Measurements from ENCODE around the gene HNRNPH1. TPM values are rescaled to one million over a fixed set of nuclear protein-coding genes. Genes with fewer than 3 reads are reported as not detected.

The HNRNPH1 gene
- total RNA-seq, 1 donor from 2014 or later, result 964 TPM

DNA sequence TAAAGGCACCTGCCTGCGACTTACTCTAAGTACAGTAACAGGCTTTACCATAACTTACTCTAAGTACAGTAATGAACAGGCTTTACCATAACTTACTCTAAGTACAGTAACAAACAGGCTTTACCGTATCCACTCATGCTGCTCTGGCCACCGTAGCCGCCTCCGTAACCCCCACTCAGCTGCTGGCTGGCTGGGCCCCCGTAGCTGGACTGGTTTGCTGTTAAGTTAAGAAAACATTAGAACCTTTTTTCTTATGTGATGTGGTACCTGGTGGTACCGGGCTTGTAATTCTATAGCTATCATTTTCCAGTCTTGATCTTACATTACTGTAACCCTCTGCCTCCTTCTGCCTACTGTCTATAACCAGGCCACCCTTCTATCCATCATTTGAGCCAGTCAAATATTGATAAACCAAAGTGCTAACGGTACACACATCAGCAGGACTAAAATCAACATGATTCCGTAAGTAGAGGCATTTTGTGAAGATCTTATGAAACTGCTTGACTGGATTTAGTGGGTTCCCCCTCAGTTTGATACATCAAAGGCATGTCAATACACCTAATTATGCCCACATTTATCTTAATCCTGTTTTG, 7.4 kb downstream of the HNRNPH1 start:
- intact Hi-C loops (cut with micrococcal nuclease), result no loop called here
- DNase-seq, result no peak
- H3K4me3 Mint-ChIP-seq, result no peak overlapping the region
- H3K27me3 Mint-ChIP-seq, result no peaks in the 10 kb centered on the region
- peak overlapping the region; percentile 2 for H3K27ac Mint-ChIP-seq
- H3K36me3 Mint-ChIP-seq (ENCODE audit: low read depth), result peaks cover 81% of the 10 kb centered on the region
- no peaks in the 10 kb centered on the region for H3K9me3 Mint-ChIP-seq
- H3K4me1 Mint-ChIP-seq, result peaks cover 52% of the 10 kb centered on the region

DNA sequence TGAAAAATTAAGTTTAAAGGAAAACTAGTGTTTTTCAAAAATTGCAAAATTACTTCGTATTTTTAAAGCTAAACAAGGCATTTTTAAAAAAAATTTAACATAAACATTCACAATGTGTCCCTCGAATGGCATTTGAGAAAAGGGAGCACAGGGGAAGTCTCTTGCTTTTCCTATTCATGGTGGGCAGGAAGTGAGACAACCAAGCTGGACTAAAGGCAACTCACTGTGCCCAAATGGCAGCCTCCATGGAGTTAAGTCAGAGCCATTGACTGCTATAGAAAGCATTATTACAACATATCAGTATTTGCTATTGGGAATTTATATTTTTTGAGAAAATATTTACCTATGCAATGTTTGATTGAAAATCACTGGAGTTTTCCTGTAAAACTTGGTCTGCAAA, 8.3 kb downstream of the HNRNPH1 start:
- Mint-ChIP-seq H3K4me3 (no peak overlapping the region), H3K27me3 (no peaks in the 10 kb centered on the region), H3K9me3 (no peaks in the 10 kb centered on the region), H3K36me3 (ENCODE audit: low read depth) (peaks cover 80% of the 10 kb centered on the region), H3K4me1 (peaks cover 51% of the 10 kb centered on the region), H3K27ac (no peak overlapping the region)
- intact Hi-C loops (cut with micrococcal nuclease), result no loop called here
- no peak for DNase-seq

DNA sequence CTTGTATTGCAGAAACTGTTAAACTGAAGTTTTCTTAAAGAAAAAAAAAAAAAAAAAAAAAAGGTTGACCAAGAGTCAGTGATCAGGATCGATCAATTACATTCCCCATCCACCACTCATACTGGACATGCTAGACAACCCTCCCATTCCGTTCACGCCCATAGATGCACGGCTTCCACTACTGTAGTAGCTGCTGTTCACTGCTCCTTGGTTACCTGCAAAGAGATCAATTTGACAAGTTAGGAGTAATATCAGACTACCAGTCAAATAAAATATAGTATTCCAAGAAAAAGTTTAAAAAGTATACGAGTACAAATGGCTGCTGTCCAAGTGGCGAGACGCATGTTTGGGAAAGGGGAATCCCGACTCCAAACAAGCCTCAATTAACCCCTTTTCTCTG, 8.7 kb downstream of the HNRNPH1 start:
- intact Hi-C loops (cut with micrococcal nuclease), result no loop called here
- Mint-ChIP-seq H3K4me1 (peaks cover 52% of the 10 kb centered on the region), H3K36me3 (ENCODE audit: low read depth) (peaks cover 80% of the 10 kb centered on the region), H3K27me3 (no peaks in the 10 kb centered on the region), H3K9me3 (no peaks in the 10 kb centered on the region), H3K4me3 (no peak overlapping the region), H3K27ac (peak overlapping the region; percentile 65)
- no peak for DNase-seq

DNA sequence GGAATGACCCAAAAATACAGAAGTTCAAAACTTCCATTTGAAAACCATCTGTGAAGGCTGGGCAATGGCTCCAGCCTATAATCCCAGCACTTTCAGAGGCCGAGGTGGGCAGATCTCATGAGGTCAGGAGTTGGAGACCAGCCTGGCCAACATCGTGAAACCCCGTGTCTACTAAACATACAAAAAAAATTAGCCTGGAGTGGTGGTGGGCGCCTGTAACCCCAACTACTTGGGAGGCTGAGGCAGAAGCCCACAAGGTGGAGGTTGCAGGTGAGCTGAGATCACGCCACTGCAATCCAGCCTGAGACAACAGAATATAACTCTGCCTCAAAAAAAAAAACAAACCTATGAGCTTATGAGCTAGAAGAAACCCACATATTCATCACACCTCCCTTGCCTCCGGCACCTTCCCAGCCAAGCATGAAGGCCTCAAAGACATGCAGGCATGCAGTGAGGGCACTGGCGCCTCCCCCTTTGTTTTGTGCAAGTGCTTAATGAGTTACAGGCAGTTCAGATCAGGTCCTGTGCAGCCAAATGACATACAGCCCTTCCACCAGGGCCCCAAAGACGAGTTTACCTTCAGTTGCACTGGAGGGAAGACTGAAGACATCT, 9.9 kb downstream of the HNRNPH1 start:
- Mint-ChIP-seq H3K4me3 (no peak overlapping the region), H3K9me3 (no peaks in the 10 kb centered on the region), H3K27ac (no peak overlapping the region), H3K36me3 (ENCODE audit: low read depth) (peaks cover 82% of the 10 kb centered on the region), H3K4me1 (peaks cover 56% of the 10 kb centered on the region), H3K27me3 (no peaks in the 10 kb centered on the region)
- no peak for DNase-seq
- intact Hi-C loops (cut with micrococcal nuclease), result no loop called here

DNA sequence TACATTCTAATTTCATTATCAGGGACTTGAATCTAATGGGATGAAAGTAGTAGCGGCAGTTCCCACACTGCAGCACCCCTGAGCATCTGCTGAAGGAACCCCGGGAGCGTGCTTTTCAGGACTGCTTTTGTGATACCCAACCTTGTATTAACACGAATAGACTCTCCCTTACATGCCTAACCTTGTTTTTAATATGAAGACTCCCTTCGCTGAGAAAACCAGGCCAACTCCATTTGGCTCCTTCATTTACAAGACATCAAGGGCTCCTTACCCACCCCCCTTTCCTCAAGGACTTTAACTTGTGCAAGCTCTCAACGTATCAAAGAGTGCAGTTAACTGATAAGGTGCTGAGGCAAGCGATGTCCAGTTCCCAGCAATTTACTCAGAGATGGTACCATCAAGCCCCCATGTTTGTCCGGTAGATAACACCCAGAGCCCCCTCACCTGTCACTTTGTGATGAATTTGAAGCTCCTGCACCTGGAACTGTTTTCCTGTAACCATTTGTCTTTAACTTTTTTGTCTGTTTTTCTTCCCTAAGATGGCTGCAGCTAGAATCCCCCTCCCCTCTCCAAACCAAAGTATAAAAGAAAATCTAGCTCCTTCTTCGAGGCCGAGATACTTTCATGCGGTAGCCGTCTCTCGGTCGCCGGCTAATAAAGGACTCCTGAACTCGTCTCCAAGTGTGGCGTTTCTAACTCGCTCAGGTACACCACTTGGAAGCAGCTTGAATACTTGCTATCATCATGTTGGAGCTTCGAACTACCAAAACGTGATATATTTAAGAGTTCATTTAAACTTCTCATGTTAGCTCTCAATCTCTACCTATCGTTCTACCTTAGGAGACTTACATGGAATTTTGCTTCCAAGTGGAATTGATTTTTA, 10.7 kb downstream of the HNRNPH1 start:
- intact Hi-C loops (cut with micrococcal nuclease), result no loop called here
- H3K4me1 Mint-ChIP-seq, result peaks cover 60% of the 10 kb centered on the region

DNA sequence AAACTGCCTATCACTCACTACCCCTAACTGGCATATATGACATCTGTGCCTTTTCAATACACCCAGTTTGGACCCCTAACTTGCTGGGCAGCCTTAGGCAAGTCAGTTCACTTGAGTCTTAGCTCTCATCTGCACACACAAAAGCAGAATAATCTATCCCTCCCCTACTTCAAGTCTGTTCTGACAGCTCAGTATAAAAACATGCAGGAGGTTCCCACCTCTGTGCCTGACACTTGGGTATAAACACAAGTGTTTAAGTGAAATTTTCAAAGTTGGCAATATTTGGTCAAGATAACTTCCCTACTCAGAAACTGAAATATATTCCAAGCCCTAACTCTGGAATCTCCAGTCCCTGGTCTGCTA, 12.6 kb downstream of the HNRNPH1 start:
- DNase-seq, result no peak
- Mint-ChIP-seq H3K9me3 (no peaks in the 10 kb centered on the region), H3K36me3 (ENCODE audit: low read depth) (peaks cover 66% of the 10 kb centered on the region), H3K27me3 (no peaks in the 10 kb centered on the region), H3K4me1 (peaks cover 48% of the 10 kb centered on the region), H3K27ac (peak overlapping the region; percentile 18), H3K4me3 (no peak overlapping the region)
- intact Hi-C loops (cut with micrococcal nuclease), result no loop called here

More for the DNA sequence above, 10.7 kb downstream of the HNRNPH1 start:
- Mint-ChIP-seq H3K9me3 (no peaks in the 10 kb centered on the region), H3K4me3 (peak overlapping the region; percentile 14), H3K27ac (peak overlapping the region; percentile 32), H3K36me3 (ENCODE audit: low read depth) (peaks cover 84% of the 10 kb centered on the region), H3K27me3 (no peaks in the 10 kb centered on the region)
- DNase-seq, result no peak

DNA sequence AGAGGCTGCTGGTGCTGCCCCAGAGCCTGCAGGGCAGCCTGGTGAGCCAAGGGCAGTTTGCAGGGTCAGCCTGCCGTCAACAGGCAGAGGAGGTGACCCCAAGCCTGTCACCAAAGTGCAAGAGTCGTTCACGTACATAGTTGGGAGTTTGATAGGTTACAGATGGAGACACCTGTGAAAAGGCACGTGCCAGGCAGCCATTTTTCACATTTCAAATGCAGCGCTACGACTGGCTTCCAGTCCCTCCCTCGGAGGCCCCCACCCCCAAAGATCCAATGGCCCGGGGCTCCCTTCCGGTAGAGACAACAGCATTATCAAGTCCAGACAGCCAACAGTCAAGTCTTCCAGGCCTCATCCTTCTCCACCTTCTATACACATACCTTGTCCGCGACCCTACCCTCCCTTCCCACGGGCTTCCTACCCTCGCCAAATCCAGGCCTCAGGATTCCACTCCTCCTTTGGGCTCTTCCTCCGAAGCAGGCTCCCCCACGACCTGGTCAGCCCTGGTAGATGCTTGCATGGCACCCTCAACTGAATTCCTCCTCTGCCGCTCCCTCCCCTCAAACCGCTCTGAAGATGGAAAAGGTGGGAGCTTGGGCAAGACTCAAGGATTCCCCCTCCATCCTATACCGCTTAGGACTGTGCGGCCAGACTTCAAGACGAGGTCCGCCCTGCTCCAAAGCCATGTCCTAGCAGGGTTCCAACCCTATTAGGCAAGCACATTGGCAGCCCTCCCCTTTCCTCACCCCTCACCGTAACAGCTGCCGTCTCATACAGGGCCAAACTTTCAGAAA, 13.2 kb downstream of the HNRNPH1 start:
- Mint-ChIP-seq H3K4me3 (peak overlapping the region; percentile 28), H3K27ac (peak overlapping the region; percentile 59), H3K4me1 (peaks cover 44% of the 10 kb centered on the region), H3K27me3 (no peaks in the 10 kb centered on the region), H3K36me3 (ENCODE audit: low read depth) (peaks cover 67% of the 10 kb centered on the region), H3K9me3 (no peaks in the 10 kb centered on the region)
- DNase-seq, result no peak
- intact Hi-C loops (cut with micrococcal nuclease), result no loop called here

DNA sequence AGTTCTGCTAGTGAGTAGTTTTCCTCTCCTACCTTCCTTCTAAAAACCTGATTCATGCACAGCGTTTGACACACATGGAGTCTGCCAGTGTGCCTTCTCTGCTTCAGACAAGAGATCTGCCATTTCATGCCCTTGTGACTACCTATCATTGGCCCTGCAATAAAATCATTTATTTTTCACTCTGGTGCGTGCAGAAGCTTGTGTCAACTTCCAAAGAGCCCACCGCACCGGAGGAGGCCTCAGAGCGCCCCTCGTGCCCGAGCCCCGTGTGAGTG, 13.7 kb downstream of the HNRNPH1 start:
- no peaks in the 10 kb centered on the region for H3K9me3 Mint-ChIP-seq
- peak overlapping the region; percentile 59 for H3K27ac Mint-ChIP-seq
- H3K36me3 Mint-ChIP-seq (ENCODE audit: low read depth), result peaks cover 65% of the 10 kb centered on the region
- no peaks in the 10 kb centered on the region for H3K27me3 Mint-ChIP-seq
- intact Hi-C loops (cut with micrococcal nuclease), result loop anchor here (5.0 kb wide), 1 partner anchor 37 kb away; no protein-coding TSS in a partner anchor
- peak overlapping the region; percentile 28 for H3K4me3 Mint-ChIP-seq
- H3K4me1 Mint-ChIP-seq, result peaks cover 43% of the 10 kb centered on the region
- DNase-seq, result no peak

DNA sequence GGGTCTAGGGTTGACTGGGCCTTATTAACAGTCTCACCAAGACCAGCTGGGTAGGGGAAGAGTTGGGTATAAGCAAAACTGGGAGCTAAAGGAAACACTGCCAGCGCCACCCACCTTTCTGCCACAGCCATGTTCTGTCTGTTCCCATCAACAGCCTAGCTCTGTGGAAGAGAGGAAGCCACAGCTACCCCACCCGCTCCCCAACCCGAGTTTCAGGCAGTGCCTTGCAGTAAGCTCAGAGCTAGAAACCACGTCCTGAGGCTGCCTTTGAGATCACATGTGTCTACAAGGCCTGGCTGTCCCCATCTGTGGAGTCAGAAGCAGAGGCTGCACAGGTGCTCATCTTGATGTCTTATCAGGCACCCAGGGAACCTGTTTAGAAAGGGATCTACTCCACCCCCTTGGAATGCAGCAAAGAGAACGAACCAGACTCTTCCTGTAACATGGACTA, 15.3 kb downstream of the HNRNPH1 start:
- Mint-ChIP-seq H3K27ac (peak overlapping the region; percentile 77), H3K36me3 (ENCODE audit: low read depth) (peaks cover 57% of the 10 kb centered on the region), H3K4me1 (peaks cover 39% of the 10 kb centered on the region), H3K9me3 (no peaks in the 10 kb centered on the region), H3K27me3 (no peaks in the 10 kb centered on the region), H3K4me3 (peak overlapping the region; percentile 30)
- peak; percentile 91 for DNase-seq
- intact Hi-C loops (cut with micrococcal nuclease), result loop anchor here (5.0 kb wide), 1 partner anchor 36 kb away; no protein-coding TSS in a partner anchor

DNA sequence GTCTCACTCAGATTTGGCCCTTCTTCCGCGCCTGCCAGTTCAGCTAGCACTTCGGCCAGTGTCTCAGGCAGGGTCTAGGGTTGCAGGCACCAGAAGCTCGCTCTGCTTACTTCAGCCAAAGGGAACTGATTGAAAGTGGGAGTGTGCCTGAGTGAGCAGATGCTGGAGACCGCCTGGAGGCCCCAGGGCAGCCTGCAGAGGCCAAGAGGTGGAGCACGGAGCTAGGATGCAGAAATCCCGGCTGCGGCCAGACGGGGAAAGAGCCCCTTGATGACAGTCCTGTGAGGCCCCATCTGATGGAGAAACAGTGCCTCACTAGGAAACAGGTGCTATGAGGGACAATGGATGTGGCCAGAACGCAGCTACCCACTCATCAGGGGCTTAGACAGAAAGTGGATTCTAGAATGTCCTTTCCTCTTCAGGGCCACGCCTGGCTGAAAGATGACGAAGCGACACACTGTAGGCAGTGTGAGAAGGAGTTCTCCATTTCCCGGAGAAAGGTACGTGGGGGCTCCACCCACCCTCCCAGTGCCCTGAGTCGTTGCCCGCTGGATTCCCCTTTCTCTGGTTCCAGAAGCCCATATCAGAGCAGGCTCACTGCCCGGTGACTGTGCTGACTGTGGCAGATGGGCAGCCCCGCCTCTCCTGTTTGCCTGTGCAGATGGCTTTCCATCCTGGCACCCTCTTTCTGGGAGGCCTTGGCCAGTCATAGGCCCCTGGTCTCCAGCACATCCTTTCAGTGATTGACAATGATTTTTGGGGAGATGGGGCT, 16.1 kb downstream of the HNRNPH1 start:
- intact Hi-C loops (cut with micrococcal nuclease), result loop anchor here (5.0 kb wide), 1 partner anchor 35 kb away; no protein-coding TSS in a partner anchor
- H3K36me3 Mint-ChIP-seq (ENCODE audit: low read depth), result peaks cover 53% of the 10 kb centered on the region
- H3K4me3 Mint-ChIP-seq, result no peak overlapping the region
- H3K27ac Mint-ChIP-seq, result peak overlapping the region; percentile 77
- peaks cover 33% of the 10 kb centered on the region for H3K4me1 Mint-ChIP-seq
- DNase-seq, result no peak
- H3K9me3 Mint-ChIP-seq, result no peaks in the 10 kb centered on the region
- H3K27me3 Mint-ChIP-seq, result no peaks in the 10 kb centered on the region

DNA sequence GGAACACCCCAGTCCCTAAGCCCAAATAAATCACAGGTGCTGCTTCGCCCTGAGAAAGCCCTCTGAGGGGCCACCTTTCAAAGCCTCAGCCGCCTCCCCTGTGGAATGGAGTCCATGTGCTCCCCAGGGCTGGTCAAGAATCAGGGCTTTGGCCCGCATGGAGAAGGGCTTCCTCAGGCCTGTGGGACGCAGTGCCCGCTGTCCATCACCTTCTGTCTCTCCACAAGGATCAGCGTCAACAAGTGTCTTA, 16.6 kb downstream of the HNRNPH1 start:
- Mint-ChIP-seq H3K36me3 (ENCODE audit: low read depth) (peaks cover 54% of the 10 kb centered on the region), H3K4me3 (no peak overlapping the region), H3K9me3 (no peaks in the 10 kb centered on the region), H3K27ac (no peak overlapping the region), H3K4me1 (peaks cover 31% of the 10 kb centered on the region), H3K27me3 (no peaks in the 10 kb centered on the region)
- intact Hi-C loops (cut with micrococcal nuclease), result loop anchor here (5.0 kb wide), 1 partner anchor 35 kb away; no protein-coding TSS in a partner anchor
- no peak for DNase-seq

DNA sequence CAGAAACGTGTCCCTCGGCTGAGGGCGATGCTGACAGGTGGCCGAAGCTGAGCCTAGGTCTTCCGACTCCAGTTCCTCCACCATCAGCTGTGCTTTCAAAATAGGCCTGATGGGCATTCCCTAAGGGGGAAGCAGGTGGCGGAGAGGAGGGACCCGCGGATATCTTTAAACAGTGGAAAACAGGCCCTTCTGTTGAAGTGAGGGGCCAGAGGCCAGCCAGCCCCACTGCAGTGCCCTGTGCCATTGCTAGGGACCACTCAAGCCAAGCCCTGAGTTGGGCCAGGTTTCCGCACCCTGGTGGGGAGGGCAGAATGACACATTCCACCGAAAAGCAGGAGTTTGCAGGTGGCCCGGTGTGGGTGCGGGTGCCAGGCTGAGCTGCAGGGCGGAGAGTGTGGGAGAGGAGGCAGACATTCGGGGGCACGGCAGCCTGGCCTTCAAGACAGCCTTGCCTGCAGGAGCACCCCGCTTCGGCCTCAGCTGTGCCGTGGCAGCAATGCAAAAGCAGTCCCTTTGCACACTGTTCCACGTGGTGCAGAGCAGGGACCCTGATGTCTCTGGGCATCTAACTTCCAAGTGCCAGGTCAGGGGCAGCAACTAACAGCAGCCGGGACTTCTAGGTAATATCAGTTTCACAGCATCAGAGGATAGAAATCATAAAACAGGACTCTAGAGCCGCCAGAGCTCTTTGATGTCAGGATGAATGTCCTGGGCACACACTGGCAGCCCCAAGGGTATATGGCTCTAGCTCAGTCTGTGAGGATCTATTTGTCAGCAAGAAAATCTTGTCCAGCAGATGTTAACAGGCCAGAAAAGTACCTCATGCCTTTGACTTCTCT, 17.2 kb downstream of the HNRNPH1 start:
- intact Hi-C loops (cut with micrococcal nuclease), result loop anchor here (5.0 kb wide), 1 partner anchor 34 kb away; no protein-coding TSS in a partner anchor
- H3K36me3 Mint-ChIP-seq (ENCODE audit: low read depth), result peaks cover 50% of the 10 kb centered on the region
- no peaks in the 10 kb centered on the region for H3K27me3 Mint-ChIP-seq
- no peak for DNase-seq
- peaks cover 28% of the 10 kb centered on the region for H3K4me1 Mint-ChIP-seq
- H3K4me3 Mint-ChIP-seq, result no peak overlapping the region
- no peaks in the 10 kb centered on the region for H3K9me3 Mint-ChIP-seq
- H3K27ac Mint-ChIP-seq, result no peak overlapping the region
